Measurements from ENCODE around the gene TLX1.

- TF ChIP-seq CTCF (IDR thresholded peaks at IDR 0.05; ENCODE audit: low read length) (no peak), EZH2 (optimal IDR thresholded peaks at IDR 0.05; ENCODE audit: low read depth, low read length) (no peak)
Observed at GRCh38 chr10:101123815-101124617, 7.1 kb upstream of the TLX1 start.
